Sigmoid colon (tissue), 7 donors: ENCODE data around the gene TOP2A. TPM values are rescaled to one million over a fixed set of nuclear protein-coding genes. Genes with fewer than 3 reads are reported as not detected.
A peak's percentile ranks its signal among the peaks of the same experiment; 100 is the strongest.

ENCODE experiments used
- DNase-seq: peaks from one replicate; pipeline ENCODE4 v3.0.0-alpha.2; 2019
- H3K27ac ChIP-seq, 4 donors: fragments of 200-600 bp; sonication (generic); one replicate each; pipeline ENCODE4 v1.5.1; 2016 to 2019; ENCODE audit warnings: mild to moderate bottlenecking in 1 of 4
- H3K27me3 ChIP-seq, 3 donors: fragments of 200-600 bp; sonication (generic); one replicate each; pipeline ENCODE4 v1.5.1; 2019; ENCODE audit warnings: mild to moderate bottlenecking in 1 of 3
- H3K36me3 ChIP-seq, 4 donors: fragments of 200-600 bp; sonication (generic); one replicate each; pipeline ENCODE4 v1.5.1; 2016 to 2019
- H3K4me1 ChIP-seq, 4 donors: fragments of 200-600 bp; sonication (generic); one replicate each; pipeline ENCODE4 v1.5.1; 2017 to 2019
- H3K4me3 ChIP-seq, 4 donors: fragments of 200-600 bp; sonication (generic); one replicate each; pipeline ENCODE4 v1.5.1; 2017 to 2019; ENCODE audit warnings: mild to moderate bottlenecking in 2 of 4, moderate library complexity in 1 of 4
- H3K9me3 ChIP-seq, 4 donors: fragments of 200-600 bp in 3 of 4; sonication (generic) in 3 of 4; one replicate each; pipeline versions ENCODE4 v1.5.1 to v1.6.1; 2013 to 2019
- EP300 ChIP-seq, 4 donors: sonication (generic); formaldehyde crosslinking; IDR thresholded peaks; one replicate each; pipeline ENCODE4 v1.6.1; 2017; ENCODE audit warnings: antibody characterized with exemption in 4 of 4
- POLR2A ChIP-seq, 2 donors: fragments of 450-650 bp; IDR thresholded peaks; one replicate each; pipeline ENCODE4 v1.6.1; 2016; ENCODE audit warnings: antibody characterized with exemption in 2 of 2, mild to moderate bottlenecking in 2 of 2, moderate library complexity in 2 of 2
- POLR2AphosphoS5 ChIP-seq, 4 donors: sonication (generic); formaldehyde crosslinking; IDR thresholded peaks; one replicate each; pipeline ENCODE4 v1.6.1; 2017; ENCODE audit warnings: antibody characterized with exemption in 4 of 4
- WGBS, 2 donors: extraction: QIAGEN DNeasy Blood & Tissue Kit; methylation state at CpG; one replicate each; pipeline ENCODE4 v1.1.7; 2013; 5-methylcytosine and 5-hydroxymethylcytosine counted together
- intact Hi-C: fragments of 100-400 bp; cut with DNase I; formaldehyde crosslinking; loops from one replicate; pipeline ENCODE4 v1.15.1; 2023
- polyA plus RNA-seq, 3 donors: library from polyadenylated mRNA; stranded (reverse); fragments of 200-250 nt; gene quantifications; one replicate each; pipeline ENCODE4 v1.2.3, GENCODE V29; 2013
- total RNA-seq, 4 donors: library from RNA; depleted of rRNA; stranded (reverse); fragments of >200 nt; gene quantifications; one replicate each; pipeline ENCODE4 v1.1.0, GENCODE V29; 2016
- TF ChIP-seq, protein P1 (sequence below), 4 experiments: fragments of 450-650 bp in 3 of 4; fragments of 200-600 bp in 1 of 4; IDR thresholded peaks; one replicate each; pipeline ENCODE4 v1.5.1; 2016 to 2019; ENCODE audit warnings: antibody characterized with exemption in 4 of 4, mild to moderate bottlenecking in 3 of 4, moderate library complexity in 2 of 4
- donor health status: healthy with polysubstance abuse.
- donor health status: Bipolar disorder and iron deficiency.
- donor health status: healthy.

Gene TOP2A
- total and polyA plus RNA-seq, 7 donors = 0.33 to 28.7 (median 2.1) TPM

DNA sequence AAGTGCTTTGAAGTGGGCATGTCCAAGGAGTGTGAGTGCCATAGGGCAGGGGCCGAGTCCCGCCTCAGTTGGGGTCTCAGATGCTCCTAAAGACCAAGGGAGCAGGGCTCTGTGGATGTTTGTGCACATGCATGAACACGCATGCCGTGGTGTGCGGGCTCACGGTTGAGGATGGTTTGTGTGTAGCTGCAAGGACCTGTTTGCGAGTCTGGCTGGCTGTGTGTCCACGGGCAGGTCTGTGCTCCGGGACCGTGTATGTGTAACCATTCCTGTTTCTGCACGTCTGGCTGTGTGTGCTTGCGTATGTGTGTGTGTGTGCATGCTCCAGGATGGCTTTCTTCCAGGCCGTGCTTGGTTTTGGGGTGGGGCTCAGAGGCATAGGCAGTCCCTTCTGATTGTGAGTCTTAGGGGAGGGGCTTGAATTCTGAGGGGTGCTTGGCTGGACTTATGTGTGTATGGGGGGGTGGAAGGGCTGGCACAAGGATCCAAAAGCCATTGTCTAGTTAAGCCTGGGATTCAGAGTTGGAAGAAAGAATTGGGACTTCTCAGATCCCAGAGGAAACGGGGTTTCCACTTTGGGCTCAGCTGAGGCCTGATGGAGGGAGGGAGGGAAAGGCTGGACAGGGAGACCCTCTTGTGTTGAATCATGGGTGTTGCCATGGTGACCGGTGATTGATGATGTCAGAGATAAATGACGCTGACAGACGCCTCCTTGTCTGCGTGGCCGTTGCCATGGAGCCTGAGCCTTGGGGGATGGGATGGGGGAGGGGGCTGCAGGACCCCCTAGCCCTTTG lies 67.6 kb downstream of the TOP2A start:
- DNase-seq = no peak
- Histone ChIP-seq H3K9me3 (no peaks in the 10 kb centered on the region), H3K4me1 (peaks cover 0 to 80% (median 78%) of the 10 kb centered on the region in 4 donors), H3K27ac (peak overlapping the region; percentile 94 to 99 (median 96)), H3K36me3 (peaks cover 8 to 42% (median 19%) of the 10 kb centered on the region in 4 donors), H3K4me3 (no peak overlapping the region), H3K27me3 (no peaks in the 10 kb centered on the region)
- TF ChIP-seq POLR2AphosphoS5 (IDR thresholded peaks at IDR 0.05) = no peak
- TF ChIP-seq, protein P1, sequence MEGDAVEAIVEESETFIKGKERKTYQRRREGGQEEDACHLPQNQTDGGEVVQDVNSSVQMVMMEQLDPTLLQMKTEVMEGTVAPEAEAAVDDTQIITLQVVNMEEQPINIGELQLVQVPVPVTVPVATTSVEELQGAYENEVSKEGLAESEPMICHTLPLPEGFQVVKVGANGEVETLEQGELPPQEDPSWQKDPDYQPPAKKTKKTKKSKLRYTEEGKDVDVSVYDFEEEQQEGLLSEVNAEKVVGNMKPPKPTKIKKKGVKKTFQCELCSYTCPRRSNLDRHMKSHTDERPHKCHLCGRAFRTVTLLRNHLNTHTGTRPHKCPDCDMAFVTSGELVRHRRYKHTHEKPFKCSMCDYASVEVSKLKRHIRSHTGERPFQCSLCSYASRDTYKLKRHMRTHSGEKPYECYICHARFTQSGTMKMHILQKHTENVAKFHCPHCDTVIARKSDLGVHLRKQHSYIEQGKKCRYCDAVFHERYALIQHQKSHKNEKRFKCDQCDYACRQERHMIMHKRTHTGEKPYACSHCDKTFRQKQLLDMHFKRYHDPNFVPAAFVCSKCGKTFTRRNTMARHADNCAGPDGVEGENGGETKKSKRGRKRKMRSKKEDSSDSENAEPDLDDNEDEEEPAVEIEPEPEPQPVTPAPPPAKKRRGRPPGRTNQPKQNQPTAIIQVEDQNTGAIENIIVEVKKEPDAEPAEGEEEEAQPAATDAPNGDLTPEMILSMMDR (IDR thresholded peaks at IDR 0.05) = no peak
- TF ChIP-seq EP300 (IDR thresholded peaks at IDR 0.05) = no peak
- TF ChIP-seq POLR2A (IDR thresholded peaks at IDR 0.05) = no peak
- intact Hi-C loops = loop anchor here (5.0 kb wide), 1 partner anchor 133 kb away; the partner anchor contains the start of gene WIPF2
- 53 to 68% methylated on average over 19 of the region's 19 CpGs for WGBS, 2 donors

GRCh38 chr17:40349477-40349894 lies 68.2 kb downstream of the TOP2A start:
- no peak overlapping the region for H3K4me3 ChIP-seq

DNA sequence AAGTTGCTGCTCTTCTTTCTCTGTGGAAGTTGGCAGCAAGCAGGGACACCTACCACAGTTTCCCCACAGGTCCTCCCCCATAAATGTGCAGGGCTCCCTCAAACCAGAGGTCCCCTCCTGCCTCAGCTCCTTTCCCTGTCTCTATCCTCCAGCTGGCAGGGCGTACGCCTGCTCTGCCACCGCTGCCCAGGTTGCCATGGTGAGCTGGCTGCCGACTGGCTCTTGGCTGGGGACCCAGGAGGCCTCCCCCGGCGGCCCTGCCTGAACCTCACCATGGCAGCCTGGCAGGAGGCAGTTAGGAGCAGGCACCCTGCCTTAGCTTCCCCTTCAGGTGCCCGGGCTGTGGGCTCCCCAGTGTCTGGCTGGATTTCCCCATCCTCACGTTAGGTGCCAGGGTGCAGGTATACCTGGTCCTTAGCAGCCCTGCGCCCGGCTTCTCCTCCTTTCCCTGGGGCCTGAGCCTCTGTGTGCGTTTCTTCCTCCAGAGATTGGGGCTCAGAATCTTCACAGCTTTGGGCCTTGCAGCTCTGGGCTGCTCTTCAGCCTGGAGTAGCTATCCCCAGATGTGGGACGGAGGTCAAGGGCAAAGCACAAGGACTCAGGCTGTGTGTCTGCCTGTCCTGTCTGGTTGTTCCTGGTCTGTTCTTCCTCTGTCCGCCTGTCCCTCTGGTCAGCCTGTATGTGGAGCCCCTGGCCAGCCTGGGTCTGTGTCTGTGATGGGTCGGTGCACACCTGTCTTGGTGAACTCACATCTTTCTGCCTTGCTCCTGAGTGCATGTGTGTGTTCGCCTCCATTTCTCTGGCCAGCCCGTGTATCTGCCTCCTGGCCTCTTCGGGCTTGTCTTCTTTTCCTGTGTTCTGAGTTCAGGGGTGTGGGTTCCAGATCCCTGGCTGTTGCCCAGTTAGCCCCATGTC lies 68.9 kb downstream of the TOP2A start:
- H3K4me1 ChIP-seq = peaks cover 0 to 82% (median 81%) of the 10 kb centered on the region in 4 donors
- intact Hi-C loops = no loop called here
- WGBS, 2 donors = 49 to 63% methylated on average over 17 of the region's 17 CpGs
- H3K27me3 ChIP-seq = no peaks in the 10 kb centered on the region
- H3K27ac ChIP-seq = peak overlapping the region; percentile 94 to 99 (median 96)
- H3K9me3 ChIP-seq = no peaks in the 10 kb centered on the region
- DNase-seq = peak; percentile 91
- peaks cover 8 to 34% (median 16%) of the 10 kb centered on the region in 4 donors for H3K36me3 ChIP-seq
- peak overlapping the region in 1 of 4 donors; percentile 1 for H3K4me3 ChIP-seq
- TF ChIP-seq POLR2A (IDR thresholded peaks at IDR 0.05) = no peak
- TF ChIP-seq POLR2AphosphoS5 (IDR thresholded peaks at IDR 0.05) = peak; percentile 5 to 30 (median 10)

More at GRCh38 chr17:40349477-40349894, 68.2 kb downstream of the TOP2A start:
- Histone ChIP-seq H3K9me3 (no peaks in the 10 kb centered on the region), H3K36me3 (peaks cover 8 to 41% (median 19%) of the 10 kb centered on the region in 4 donors), H3K27me3 (no peaks in the 10 kb centered on the region), H3K4me1 (peaks cover 0 to 80% (median 78%) of the 10 kb centered on the region in 4 donors), H3K27ac (peak overlapping the region; percentile 94 to 99 (median 96))
- TF ChIP-seq, protein P1 (IDR thresholded peaks at IDR 0.05) = no peak
- TF ChIP-seq EP300 (IDR thresholded peaks at IDR 0.05) (no peak), POLR2AphosphoS5 (IDR thresholded peaks at IDR 0.05) (no peak), POLR2A (IDR thresholded peaks at IDR 0.05) (no peak)
- 80 to 85% methylated on average over 10 of the region's 10 CpGs for WGBS, 2 donors
- intact Hi-C loops = no loop called here
- DNase-seq = no peak

GRCh38 chr17:40348136-40348504 lies 69.6 kb downstream of the TOP2A start:
- Histone ChIP-seq H3K36me3 (peaks cover 8 to 29% (median 16%) of the 10 kb centered on the region in 4 donors), H3K27me3 (no peaks in the 10 kb centered on the region), H3K4me1 (peaks cover 0 to 89% (median 88%) of the 10 kb centered on the region in 4 donors), H3K4me3 (peak overlapping the region in 1 of 4 donors; percentile 1), H3K9me3 (no peaks in the 10 kb centered on the region), H3K27ac (peak overlapping the region; percentile 94 to 99 (median 96))
- intact Hi-C loops = no loop called here
- TF ChIP-seq, protein P1 (IDR thresholded peaks at IDR 0.05) = no peak
- TF ChIP-seq POLR2A (IDR thresholded peaks at IDR 0.05) (no peak), POLR2AphosphoS5 (IDR thresholded peaks at IDR 0.05) (no peak), EP300 (IDR thresholded peaks at IDR 0.05) (no peak)
- DNase-seq = no peak
- WGBS, 2 donors = 61 to 76% methylated on average over 5 of the region's 5 CpGs
